Measurements from ENCODE around the gene TRABD2B.

GRCh38 chr1:48025076-48025475, 27.9 kb upstream of the TRABD2B start:
- TF ChIP-seq CTCF (IDR thresholded peaks at IDR 0.05; ENCODE audit: low read depth, low read length, missing input control), result no peak
- TF ChIP-seq ZBTB33 (IDR thresholded peaks at IDR 0.05), result no peak
- no peak for TF ChIP-seq YY1 (IDR thresholded peaks at IDR 0.05)
- TF ChIP-seq FOXA1 (IDR thresholded peaks at IDR 0.05), result no peak
- TF ChIP-seq MAX (IDR thresholded peaks at IDR 0.05), result no peak
